ENCODE results near the gene RNU7-1. TPM values are rescaled to one million over a fixed set of nuclear protein-coding genes. Genes with fewer than 3 reads are reported as not detected.

The RNU7-1 gene
- total and polyA plus RNA-seq, 2 of the 4 experiments (the other 2 are of a cell fraction) = not detected

- Histone ChIP-seq H2AK9ac (replicated peaks; ENCODE audit: low read depth, low read length, poor library complexity) (no peak overlapping the region), H2BK120ac (ENCODE audit: low read depth, low read length) (no peak overlapping the region), H3K4me1 (ENCODE audit: control insufficient read depth, insufficient read depth, low read length) (peaks cover 5% of the 10 kb centered on the region; the same call in 1 of the 2 replicates), H3K4me3 (ENCODE audit: insufficient read depth, low read depth, low read length) (no peak overlapping the region), H3K9me1 (ENCODE audit: insufficient read depth, low read length) (0 out of 2 replicates have a peak, but pooled peaks cover 2% of the 10 kb centered on the region), H3K4ac (ENCODE audit: low read depth, low read length) (no peak overlapping the region), H2BK20ac (ENCODE audit: low read depth, low read length) (no peak overlapping the region), H3K27me3 (ENCODE audit: control insufficient read depth, insufficient read depth, low read length) (no peaks in the 10 kb centered on the region), H4K20me1 (ENCODE audit: insufficient read depth, low read length) (no peaks in the 10 kb centered on the region), H2AFZ (replicated peaks; ENCODE audit: low read length, poor library complexity) (no peak overlapping the region), H4K91ac (ENCODE audit: insufficient read depth, low read depth, low read length) (no peak overlapping the region), H3K36me3 (ENCODE audit: control insufficient read depth, insufficient read depth, low read length) (peaks cover 4% of the 10 kb centered on the region), H3K79me1 (ENCODE audit: low read depth in 1 of 2, low read length in 2 of 2) (peaks cover 8 to 13% of the 10 kb centered on the region in 2 experiments; a peak in 3 of 4 replicates), H3K56ac (ENCODE audit: extremely low read depth, insufficient read depth, low read length) (no peak overlapping the region), H4K5ac (ENCODE audit: low read depth, low read length) (no peak overlapping the region), H3K27ac (ENCODE audit: insufficient read depth, low read length) (no peak overlapping the region), H3K23ac (ENCODE audit: low read depth, low read length) (no peak overlapping the region), H4K8ac (ENCODE audit: low read depth in 2 of 2, low read length in 2 of 2) (no peak overlapping the region), H3K9ac (ENCODE audit: low read depth, low read length) (no peak overlapping the region), H3K4me2 (ENCODE audit: low read depth, low read length) (no peak overlapping the region), H2BK5ac (ENCODE audit: low read depth, low read length, poor library complexity, severe bottlenecking) (no peak overlapping the region), H3K18ac (ENCODE audit: low read depth, low read length) (no peak overlapping the region), H3K9me3 (ENCODE audit: control insufficient read depth, insufficient read depth, low read length) (no peaks in the 10 kb centered on the region), H2BK15ac (ENCODE audit: low read depth, low read length) (no peak overlapping the region), H3K14ac (replicated peaks; ENCODE audit: low read depth, low read length) (no peak overlapping the region), H2AK5ac (ENCODE audit: low read depth, low read length) (no peak overlapping the region)
- DNase-seq = no peak
- ATAC-seq (ENCODE audit: low read depth) = no peak
- 88% methylated on average over 8 of the region's 15 CpGs; no CpG with 5 or more reads in 1 of the 2 experiments for WGBS, 2 experiments (ENCODE audit: extremely low coverage in 2 of 2, insufficient read length in 1 of 2)
- in situ Hi-C loops (cut with MboI; ENCODE audit: low sequenced_read_pairs) = loop anchor here (10.0 kb wide), 1 partner anchor 166 kb away; no protein-coding TSS in a partner anchor
- ChIA-PET CTCF (interaction anchor here (0.6 kb wide), 2 partner anchors 79 to 224 kb away, joined by 3 to 4 read pairs; no protein-coding TSS in a partner anchor), POLR2A (ENCODE audit: unreplicated experiment) (no interaction called here)
- dilution Hi-C loops (cut with HindIII; ENCODE audit: low sequenced_read_pairs, unreplicated experiment) = no loop called here
- intact Hi-C loops (cut with micrococcal nuclease) = no loop called here
- BruUV-seq (replicated peaks) = no TSS peak
- TF ChIP-seq RCOR1 (IDR thresholded peaks at IDR 0.05; ENCODE audit: insufficient replicate concordance, low read length) (no peak), POLR2A (IDR thresholded peaks at IDR 0.05; ENCODE audit: low read depth, low read length) (no peak), RAD21 (IDR thresholded peaks at IDR 0.05; ENCODE audit: low read length) (no peak), CTCF (conservative IDR thresholded peaks at IDR 0.05; ENCODE audit: low read depth, low read length) (no peak), USF2 (IDR thresholded peaks at IDR 0.05; ENCODE audit: low read depth, low read length) (no peak), RFX5 (IDR thresholded peaks at IDR 0.05; ENCODE audit: low read depth, low read length) (no peak), SMC3 (IDR thresholded peaks at IDR 0.05; ENCODE audit: low read depth, low read length) (no peak), NFE2L2 (IDR thresholded peaks at IDR 0.05; ENCODE audit: low read depth, low read length) (no peak), FOS (IDR thresholded peaks at IDR 0.05; ENCODE audit: low read depth, low read length) (no peak), BHLHE40 (IDR thresholded peaks at IDR 0.05; ENCODE audit: low read depth, low read length) (no peak), CEBPB (IDR thresholded peaks at IDR 0.05; ENCODE audit: low read depth, low read length) (no peak), MAFK (IDR thresholded peaks at IDR 0.05; ENCODE audit: low read depth, low read length) (no peak), MAZ (IDR thresholded peaks at IDR 0.05; ENCODE audit: borderline replicate concordance, low read depth, low read length) (no peak), CHD1 (IDR thresholded peaks at IDR 0.05; ENCODE audit: low read depth, low read length) (no peak)
- TF ChIP-seq, protein P1, sequence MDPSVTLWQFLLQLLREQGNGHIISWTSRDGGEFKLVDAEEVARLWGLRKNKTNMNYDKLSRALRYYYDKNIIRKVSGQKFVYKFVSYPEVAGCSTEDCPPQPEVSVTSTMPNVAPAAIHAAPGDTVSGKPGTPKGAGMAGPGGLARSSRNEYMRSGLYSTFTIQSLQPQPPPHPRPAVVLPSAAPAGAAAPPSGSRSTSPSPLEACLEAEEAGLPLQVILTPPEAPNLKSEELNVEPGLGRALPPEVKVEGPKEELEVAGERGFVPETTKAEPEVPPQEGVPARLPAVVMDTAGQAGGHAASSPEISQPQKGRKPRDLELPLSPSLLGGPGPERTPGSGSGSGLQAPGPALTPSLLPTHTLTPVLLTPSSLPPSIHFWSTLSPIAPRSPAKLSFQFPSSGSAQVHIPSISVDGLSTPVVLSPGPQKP (IDR thresholded peaks at IDR 0.05; ENCODE audit: borderline replicate concordance, low read depth, low read length) = no peak
These were observed 5.4 kb downstream of the RNU7-1 start for GRCh38 chr12:6948873-6949594.

All from IMR-90 (cell line).